ENCODE results near the gene TANC1. TPM values are rescaled to one million over a fixed set of nuclear protein-coding genes. Genes with fewer than 3 reads are reported as not detected.
"Not testable (repeated sequence)": the region's sequence is repeated elsewhere in the genome, so short reads cannot be mapped to it uniquely, and the experiment has no call there.

The TANC1 gene
- total RNA-seq, 1 donor from 2014 or later, result 0.47 TPM

- no peaks in the 10 kb centered on the region for H3K36me3 Mint-ChIP-seq (ENCODE audit: low read depth)
- no peak for DNase-seq (ENCODE audit: low spot score)
- H3K9me3 Mint-ChIP-seq, result no peaks in the 10 kb centered on the region
- intact Hi-C loops (cut with micrococcal nuclease), result no loop called here
- H3K27me3 Mint-ChIP-seq (ENCODE audit: insufficient read depth), result no peaks in the 10 kb centered on the region
- no peaks in the 10 kb centered on the region for H3K4me1 Mint-ChIP-seq (ENCODE audit: low read depth)
- H3K4me3 Mint-ChIP-seq, result no peak overlapping the region
- H3K27ac Mint-ChIP-seq, result no peak overlapping the region
These were observed 61.5 kb downstream of the TANC1 start for GRCh38 chr2:159029936-159030335.

- Mint-ChIP-seq H3K36me3 (ENCODE audit: low read depth) (no peaks in the 10 kb centered on the region), H3K4me1 (ENCODE audit: low read depth) (no peaks in the 10 kb centered on the region), H3K27me3 (ENCODE audit: insufficient read depth) (no peaks in the 10 kb centered on the region), H3K9me3 (no peaks in the 10 kb centered on the region), H3K27ac (no peak overlapping the region), H3K4me3 (no peak overlapping the region)
- intact Hi-C loops (cut with micrococcal nuclease), result no loop called here
- DNase-seq (ENCODE audit: low spot score), result no peak
These were observed 62.4 kb downstream of the TANC1 start for GRCh38 chr2:159030674-159031380.

- Mint-ChIP-seq H3K4me1 (ENCODE audit: low read depth) (no peaks in the 10 kb centered on the region), H3K27ac (no peak overlapping the region), H3K4me3 (no peak overlapping the region), H3K27me3 (ENCODE audit: insufficient read depth) (no peaks in the 10 kb centered on the region), H3K9me3 (no peaks in the 10 kb centered on the region), H3K36me3 (ENCODE audit: low read depth) (no peaks in the 10 kb centered on the region)
- intact Hi-C loops (cut with micrococcal nuclease), result no loop called here
- no peak for DNase-seq (ENCODE audit: low spot score)
These were observed 63.7 kb downstream of the TANC1 start for GRCh38 chr2:159032146-159032545.

GRCh38 chr2:159032580-159032979, 64.1 kb downstream of the TANC1 start:
- no peaks in the 10 kb centered on the region for H3K4me1 Mint-ChIP-seq (ENCODE audit: low read depth)
- no peaks in the 10 kb centered on the region for H3K9me3 Mint-ChIP-seq
- H3K27ac Mint-ChIP-seq, result no peak overlapping the region
- H3K4me3 Mint-ChIP-seq, result no peak overlapping the region
- DNase-seq (ENCODE audit: low spot score), result no peak
- H3K36me3 Mint-ChIP-seq (ENCODE audit: low read depth), result no peaks in the 10 kb centered on the region
- no peaks in the 10 kb centered on the region for H3K27me3 Mint-ChIP-seq (ENCODE audit: insufficient read depth)
- intact Hi-C loops (cut with micrococcal nuclease), result no loop called here

GRCh38 chr2:159034713-159035112, 66.3 kb downstream of the TANC1 start:
- Mint-ChIP-seq H3K27me3 (ENCODE audit: insufficient read depth) (no peaks in the 10 kb centered on the region), H3K36me3 (ENCODE audit: low read depth) (no peaks in the 10 kb centered on the region), H3K9me3 (no peaks in the 10 kb centered on the region), H3K4me3 (no peak overlapping the region), H3K4me1 (ENCODE audit: low read depth) (no peaks in the 10 kb centered on the region), H3K27ac (no peak overlapping the region)
- DNase-seq (ENCODE audit: low spot score), result no peak
- intact Hi-C loops (cut with micrococcal nuclease), result no loop called here

GRCh38 chr2:159035790-159036411, 67.5 kb downstream of the TANC1 start:
- intact Hi-C loops (cut with micrococcal nuclease), result no loop called here
- no peak for DNase-seq (ENCODE audit: low spot score)
- peaks cover 2% of the 10 kb centered on the region for H3K27me3 Mint-ChIP-seq (ENCODE audit: insufficient read depth)
- no peaks in the 10 kb centered on the region for H3K4me1 Mint-ChIP-seq (ENCODE audit: low read depth)
- H3K36me3 Mint-ChIP-seq (ENCODE audit: low read depth), result no peaks in the 10 kb centered on the region
- no peaks in the 10 kb centered on the region for H3K9me3 Mint-ChIP-seq
- H3K27ac Mint-ChIP-seq, result no peak overlapping the region
- H3K4me3 Mint-ChIP-seq, result no peak overlapping the region

- H3K27me3 Mint-ChIP-seq (ENCODE audit: insufficient read depth); intact Hi-C loops (cut with micrococcal nuclease); H3K4me1 Mint-ChIP-seq (ENCODE audit: low read depth); H3K9me3 Mint-ChIP-seq; H3K4me3 Mint-ChIP-seq; H3K36me3 Mint-ChIP-seq (ENCODE audit: low read depth); DNase-seq (ENCODE audit: low spot score); H3K27ac Mint-ChIP-seq: not testable (repeated sequence)
These were observed 68.0 kb downstream of the TANC1 start for GRCh38 chr2:159036461-159036860.

- H3K27me3 Mint-ChIP-seq (ENCODE audit: insufficient read depth); H3K4me1 Mint-ChIP-seq (ENCODE audit: low read depth); DNase-seq (ENCODE audit: low spot score); H3K9me3 Mint-ChIP-seq; H3K4me3 Mint-ChIP-seq; H3K27ac Mint-ChIP-seq; H3K36me3 Mint-ChIP-seq (ENCODE audit: low read depth); intact Hi-C loops (cut with micrococcal nuclease): not testable (repeated sequence)
These were observed 72.9 kb downstream of the TANC1 start for GRCh38 chr2:159041328-159041727.

GRCh38 chr2:159042115-159042850, 73.8 kb downstream of the TANC1 start:
- intact Hi-C loops (cut with micrococcal nuclease), result no loop called here
- Mint-ChIP-seq H3K9me3 (no peaks in the 10 kb centered on the region), H3K4me3 (no peak overlapping the region), H3K27me3 (ENCODE audit: insufficient read depth) (peaks cover 2% of the 10 kb centered on the region), H3K36me3 (ENCODE audit: low read depth) (no peaks in the 10 kb centered on the region), H3K27ac (no peak overlapping the region), H3K4me1 (ENCODE audit: low read depth) (no peaks in the 10 kb centered on the region)
- DNase-seq (ENCODE audit: low spot score), result no peak

- intact Hi-C loops (cut with micrococcal nuclease), result no loop called here
- Mint-ChIP-seq H3K27ac (no peak overlapping the region), H3K4me1 (ENCODE audit: low read depth) (no peaks in the 10 kb centered on the region), H3K27me3 (ENCODE audit: insufficient read depth) (peaks cover 2% of the 10 kb centered on the region), H3K4me3 (no peak overlapping the region), H3K9me3 (no peaks in the 10 kb centered on the region), H3K36me3 (ENCODE audit: low read depth) (no peaks in the 10 kb centered on the region)
- no peak for DNase-seq (ENCODE audit: low spot score)
These were observed 75.3 kb downstream of the TANC1 start for GRCh38 chr2:159043710-159044109.

GRCh38 chr2:159044804-159045286, 76.4 kb downstream of the TANC1 start:
- Mint-ChIP-seq H3K27ac (no peak overlapping the region), H3K4me1 (ENCODE audit: low read depth) (no peaks in the 10 kb centered on the region), H3K4me3 (no peak overlapping the region), H3K36me3 (ENCODE audit: low read depth) (no peaks in the 10 kb centered on the region), H3K27me3 (ENCODE audit: insufficient read depth) (peaks cover 2% of the 10 kb centered on the region), H3K9me3 (no peaks in the 10 kb centered on the region)
- intact Hi-C loops (cut with micrococcal nuclease), result no loop called here
- no peak for DNase-seq (ENCODE audit: low spot score)

GRCh38 chr2:159045545-159046454, 77.4 kb downstream of the TANC1 start:
- Mint-ChIP-seq H3K27me3 (ENCODE audit: insufficient read depth) (no peaks in the 10 kb centered on the region), H3K4me3 (no peak overlapping the region), H3K36me3 (ENCODE audit: low read depth) (no peaks in the 10 kb centered on the region), H3K27ac (no peak overlapping the region), H3K4me1 (ENCODE audit: low read depth) (no peaks in the 10 kb centered on the region), H3K9me3 (no peaks in the 10 kb centered on the region)
- intact Hi-C loops (cut with micrococcal nuclease), result no loop called here
- DNase-seq (ENCODE audit: low spot score), result no peak
